NCI-H524 (cell line): Measurements from ENCODE around the gene WBP1L.
A peak's percentile ranks its signal among the peaks of the same experiment; 100 is the strongest.

Experiments
- DNase-seq, 2 experiments: peaks; one replicate each; lab custom pipeline; 2025; lab: John Stamatoyannopoulos, UW

The WBP1L gene

DNA sequence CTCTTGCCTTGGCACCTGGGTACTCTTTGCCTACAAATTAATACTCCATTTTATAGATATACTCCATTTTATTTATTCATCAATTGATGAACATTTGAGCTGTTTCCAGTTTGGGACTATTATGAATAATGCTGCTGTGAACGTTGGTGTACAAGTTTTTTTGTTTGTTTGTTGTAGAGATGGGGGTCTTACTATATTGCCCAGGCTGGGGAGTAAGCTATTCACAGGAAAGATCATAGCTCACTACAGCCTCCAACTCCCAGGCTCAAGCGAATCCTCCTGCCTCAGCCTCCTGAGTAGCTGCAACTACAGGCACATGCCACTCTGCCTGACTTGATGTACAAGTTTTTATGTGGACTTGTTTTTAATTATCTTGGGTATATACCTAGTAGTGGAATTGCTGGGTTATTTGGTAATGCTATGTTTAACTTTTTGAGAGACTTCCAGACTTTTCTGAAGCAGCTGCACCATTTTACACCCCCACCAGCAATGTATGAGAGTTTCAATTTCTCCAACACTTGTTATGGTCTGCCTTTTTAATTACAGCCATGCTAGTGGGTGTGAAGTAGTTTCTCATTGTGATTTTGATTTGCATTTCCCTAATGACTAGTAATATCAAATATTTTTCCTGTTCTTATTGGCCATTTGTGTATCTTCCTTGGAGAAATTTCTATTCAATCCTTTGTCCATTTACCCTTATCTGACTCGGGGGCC lies 15.9 kb downstream of the WBP1L start:
- no peak for DNase-seq

DNA sequence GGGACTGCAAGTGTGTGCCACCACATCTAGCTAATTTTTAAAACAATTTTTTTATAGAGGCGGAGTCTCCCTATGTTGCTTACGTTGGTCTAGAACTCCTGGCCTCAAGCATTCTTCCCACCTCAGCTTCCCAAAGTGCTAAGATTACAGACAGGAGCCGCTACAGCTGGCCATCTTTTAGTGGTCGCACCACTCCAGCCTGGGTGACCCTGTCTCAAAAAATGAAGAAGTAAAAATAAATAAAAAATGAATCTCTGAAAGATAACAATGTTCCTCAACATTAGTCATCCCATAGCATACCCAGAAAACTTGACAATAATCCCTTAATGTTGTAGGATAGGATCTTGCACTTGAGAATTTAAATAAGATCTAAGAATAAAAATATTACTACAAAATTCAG lies 18.2 kb downstream of the WBP1L start:
- no peak for DNase-seq

DNA sequence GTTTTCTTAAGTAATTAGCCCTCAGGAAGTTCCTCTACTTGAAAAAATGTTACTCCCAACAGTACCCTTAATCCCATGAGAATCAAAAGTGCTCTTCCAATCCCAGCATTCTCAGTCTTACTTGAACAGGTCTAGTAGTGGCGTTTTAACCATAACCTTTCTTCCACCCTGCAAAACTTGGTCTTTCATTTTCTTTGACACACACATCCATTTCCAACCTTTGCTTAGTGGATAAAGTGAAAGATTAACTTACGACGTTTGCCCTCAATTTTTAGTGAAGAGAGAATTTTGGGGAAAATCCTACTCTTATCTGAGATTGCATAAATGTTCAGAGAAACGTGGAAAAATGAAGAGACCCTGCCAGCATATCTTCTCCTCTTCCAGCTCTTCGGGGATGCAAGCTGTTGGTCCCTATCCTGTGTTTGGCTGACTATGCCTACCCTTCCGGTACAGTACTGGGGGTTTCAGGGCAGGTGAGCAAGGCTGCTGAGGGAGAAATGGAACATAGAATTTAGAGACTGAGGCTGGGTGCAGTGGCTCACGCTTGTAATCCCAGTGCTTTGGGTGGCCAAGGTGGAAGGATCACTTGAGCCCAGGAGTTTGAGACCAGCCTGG lies 18.8 kb downstream of the WBP1L start:
- DNase-seq: no peak

DNA sequence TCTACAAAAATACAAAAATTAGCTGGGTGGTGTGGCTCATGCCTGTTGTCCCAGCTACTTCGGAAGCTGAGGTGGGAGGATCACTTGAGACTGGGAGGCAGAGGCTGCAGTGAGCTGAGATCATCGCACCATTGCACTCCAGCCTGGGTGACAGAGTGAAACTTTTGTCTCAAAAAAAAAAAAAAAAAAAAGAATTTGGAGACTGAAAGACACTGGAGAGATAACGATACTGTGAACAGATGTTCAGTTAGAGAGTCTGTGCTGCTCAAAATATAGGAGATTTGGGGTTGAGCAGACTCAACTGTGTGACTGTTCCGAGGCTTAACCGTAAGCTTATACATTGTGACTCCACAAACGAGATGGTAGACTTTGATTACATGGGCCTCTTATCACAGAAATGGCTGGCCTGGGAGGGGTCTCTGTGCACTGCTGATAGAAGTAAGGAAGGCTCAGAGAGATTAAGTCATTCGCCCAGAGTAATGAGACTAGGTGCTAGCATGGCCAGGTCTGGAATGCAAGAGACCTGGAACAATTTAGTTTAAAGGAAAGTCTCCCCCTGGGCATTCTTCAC lies 19.4 kb downstream of the WBP1L start:
- no peak for DNase-seq

DNA sequence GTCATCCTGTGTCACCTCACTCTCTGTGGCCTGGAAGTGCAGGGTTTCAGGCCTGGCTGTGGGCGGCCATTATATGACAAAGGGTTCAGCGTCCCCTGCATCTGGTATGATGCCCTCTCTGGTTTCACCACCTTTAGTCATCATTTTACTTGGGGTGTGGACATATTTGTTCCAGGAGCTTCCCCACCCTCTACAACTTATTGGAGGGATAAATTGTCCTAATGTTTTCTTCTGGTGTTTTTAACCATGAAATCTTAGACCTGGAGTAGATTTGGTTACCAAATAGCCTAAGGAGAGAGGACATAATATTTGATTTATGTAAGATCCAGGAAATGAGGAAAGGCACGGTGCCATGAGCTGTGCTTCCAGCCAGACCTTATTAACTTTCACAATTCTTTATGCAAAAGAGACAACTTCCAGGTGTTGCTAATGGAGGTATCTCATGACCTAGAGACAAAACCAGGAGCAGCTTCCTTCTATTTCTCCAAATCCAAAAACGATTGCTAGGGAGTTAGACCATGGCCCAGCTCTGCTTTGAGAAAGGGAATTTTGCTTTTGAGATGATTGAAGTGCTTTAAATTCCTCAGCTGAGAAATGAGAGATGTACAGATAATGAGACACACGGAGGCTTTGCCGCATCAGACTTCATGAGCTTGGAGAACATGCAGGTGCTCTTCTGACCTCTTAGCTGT lies 20.9 kb downstream of the WBP1L start:
- no peak for DNase-seq

GRCh38 chr10:102765336-102765735 lies 21.6 kb downstream of the WBP1L start:
- DNase-seq: no peak

DNA sequence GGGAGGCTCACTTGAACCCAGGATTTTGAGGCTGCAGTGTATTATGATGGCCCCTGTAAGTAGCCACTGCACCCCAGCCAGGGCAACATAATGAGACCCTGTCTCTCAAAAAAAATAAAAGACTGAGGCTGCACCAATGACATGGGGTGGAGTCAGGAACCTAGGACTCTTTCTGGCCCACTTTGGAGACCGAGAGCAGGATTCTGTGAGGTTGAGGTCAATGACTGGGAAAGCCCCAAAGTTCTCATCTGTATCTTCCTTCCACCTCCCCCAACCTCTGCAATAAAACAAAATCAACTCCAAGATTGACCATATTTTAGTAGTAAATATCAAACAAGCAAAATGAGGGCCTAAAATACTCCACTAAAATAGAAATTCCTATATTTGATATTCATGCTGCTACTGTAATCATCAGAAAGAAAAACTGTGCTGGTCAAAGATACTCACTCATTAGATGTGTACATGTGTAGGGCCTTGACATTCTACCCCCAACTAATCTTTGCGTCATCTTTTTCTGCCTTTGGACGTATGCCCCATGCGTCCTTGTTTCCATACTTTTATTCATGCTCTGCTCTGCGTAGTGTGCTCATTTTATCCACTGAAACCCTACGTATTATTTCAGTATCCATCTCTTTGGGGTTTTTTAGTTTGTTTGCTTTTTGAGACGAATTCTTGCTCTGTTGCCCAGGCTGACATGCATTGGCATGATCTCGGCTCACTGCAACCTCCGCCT lies 23.8 kb downstream of the WBP1L start:
- DNase-seq: no peak

GRCh38 chr10:102769375-102770107 lies 25.8 kb downstream of the WBP1L start:
- DNase-seq: no peak

DNA sequence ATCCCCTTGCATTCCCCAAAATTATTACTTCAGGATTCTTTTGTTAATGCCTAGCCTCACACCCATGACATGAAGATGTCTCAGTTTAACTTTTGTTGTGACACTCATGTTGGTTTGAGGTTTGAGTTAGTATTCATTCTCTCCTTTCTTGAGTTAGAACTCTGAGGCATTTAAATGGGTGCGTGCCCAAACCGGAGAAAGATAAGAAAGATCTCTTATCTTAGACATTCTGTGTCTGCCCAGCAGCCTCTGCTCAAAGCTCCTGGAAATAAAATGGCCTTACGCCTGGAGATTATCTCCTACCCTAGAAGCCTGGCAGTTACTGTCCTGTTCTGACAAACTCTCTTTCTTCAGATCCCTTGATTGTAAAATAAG lies 26.3 kb downstream of the WBP1L start:
- no peak for DNase-seq

DNA sequence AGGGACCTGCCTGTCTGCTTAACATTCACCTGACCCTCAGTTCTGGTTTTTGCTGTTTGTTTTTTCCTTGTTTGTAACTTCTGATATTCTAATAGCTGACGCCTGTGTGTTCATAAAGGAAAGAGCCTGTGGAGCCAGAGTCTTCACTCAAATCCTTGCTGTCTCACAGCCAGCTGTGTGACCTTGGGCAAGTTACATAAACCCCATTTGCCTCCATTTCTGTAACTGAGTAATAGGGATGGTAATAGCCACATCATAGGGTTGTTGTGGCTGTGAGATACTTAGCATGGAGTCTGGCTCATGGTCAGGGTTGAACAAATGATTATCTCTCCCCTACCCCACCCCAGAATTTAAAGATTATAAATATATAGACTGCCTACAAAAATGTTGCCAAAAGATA lies 27.0 kb downstream of the WBP1L start:
- DNase-seq: no peak

DNA sequence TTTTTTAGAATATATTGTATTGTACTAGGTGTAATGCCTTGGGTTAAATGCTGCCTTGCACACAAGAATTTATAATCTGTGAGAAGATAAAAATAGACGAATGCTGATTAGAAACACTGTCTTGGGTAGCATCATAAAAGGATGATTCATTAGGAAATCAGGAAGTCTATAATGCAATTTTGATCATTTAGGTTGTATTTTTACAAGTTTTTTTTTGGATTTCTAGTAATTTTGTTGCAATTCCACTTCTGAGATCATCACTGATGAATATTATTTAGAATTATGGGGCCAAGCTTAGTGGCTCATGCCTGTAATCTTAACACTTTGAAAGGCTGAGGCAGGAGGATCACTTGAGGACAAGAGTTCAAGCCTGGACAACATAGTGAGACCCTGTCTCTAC lies 29.6 kb downstream of the WBP1L start:
- no peak for DNase-seq

DNA sequence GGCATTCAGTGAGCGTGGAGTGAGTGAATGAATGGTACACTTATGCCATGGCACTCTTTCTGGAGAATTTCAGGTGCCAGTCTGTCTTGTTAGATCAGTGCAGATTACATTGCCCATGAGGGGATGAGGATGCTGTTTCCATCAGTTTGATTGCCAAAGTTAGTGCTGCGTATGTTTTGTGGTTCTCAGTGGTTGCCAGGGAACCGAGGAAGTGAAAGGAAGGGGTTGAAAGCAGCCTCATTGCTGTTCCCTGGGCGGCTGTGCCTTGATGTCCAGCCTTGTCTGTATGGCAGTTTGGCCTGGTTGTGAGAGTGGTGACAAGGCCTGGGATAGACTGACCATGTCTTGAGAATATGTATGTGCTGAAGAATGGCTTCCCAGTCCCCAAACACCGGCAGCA lies 30.2 kb downstream of the WBP1L start:
- DNase-seq: no peak

DNA sequence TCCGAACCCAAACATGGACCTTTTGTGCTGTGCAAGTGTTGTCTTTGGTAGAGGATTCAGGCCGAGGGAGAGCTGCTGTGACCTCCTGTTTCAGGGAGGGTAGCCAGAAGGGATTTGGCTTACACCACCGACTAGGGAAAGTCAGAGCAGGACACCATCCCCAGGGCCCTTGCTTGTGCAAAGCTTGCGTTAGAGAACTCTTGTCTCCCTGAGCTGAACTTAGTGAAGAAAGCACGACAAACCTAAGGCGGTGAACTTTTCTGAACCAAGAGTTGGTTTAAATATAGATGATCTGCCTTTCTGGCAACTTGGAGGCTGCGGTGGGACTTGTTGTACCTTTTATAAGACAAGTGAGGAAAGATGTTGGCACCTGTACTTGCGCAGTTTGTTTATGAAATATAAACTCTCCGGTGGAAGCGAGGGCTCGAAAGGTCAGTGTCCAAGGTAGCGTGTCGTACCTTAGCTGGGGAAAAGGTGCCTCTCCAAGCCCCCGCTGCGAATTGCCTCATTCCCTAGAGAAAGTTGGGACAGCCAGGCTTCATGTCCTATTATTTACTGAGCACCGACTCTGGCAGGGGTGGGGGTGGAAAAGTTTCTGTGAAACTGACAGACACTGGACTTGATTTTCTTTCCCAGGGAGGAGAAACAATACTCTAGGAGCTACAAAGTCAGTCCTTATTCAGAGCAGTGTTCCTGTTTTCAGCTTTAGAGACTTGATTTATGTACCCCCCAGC lies 31.6 kb downstream of the WBP1L start:
- DNase-seq: no peak

DNA sequence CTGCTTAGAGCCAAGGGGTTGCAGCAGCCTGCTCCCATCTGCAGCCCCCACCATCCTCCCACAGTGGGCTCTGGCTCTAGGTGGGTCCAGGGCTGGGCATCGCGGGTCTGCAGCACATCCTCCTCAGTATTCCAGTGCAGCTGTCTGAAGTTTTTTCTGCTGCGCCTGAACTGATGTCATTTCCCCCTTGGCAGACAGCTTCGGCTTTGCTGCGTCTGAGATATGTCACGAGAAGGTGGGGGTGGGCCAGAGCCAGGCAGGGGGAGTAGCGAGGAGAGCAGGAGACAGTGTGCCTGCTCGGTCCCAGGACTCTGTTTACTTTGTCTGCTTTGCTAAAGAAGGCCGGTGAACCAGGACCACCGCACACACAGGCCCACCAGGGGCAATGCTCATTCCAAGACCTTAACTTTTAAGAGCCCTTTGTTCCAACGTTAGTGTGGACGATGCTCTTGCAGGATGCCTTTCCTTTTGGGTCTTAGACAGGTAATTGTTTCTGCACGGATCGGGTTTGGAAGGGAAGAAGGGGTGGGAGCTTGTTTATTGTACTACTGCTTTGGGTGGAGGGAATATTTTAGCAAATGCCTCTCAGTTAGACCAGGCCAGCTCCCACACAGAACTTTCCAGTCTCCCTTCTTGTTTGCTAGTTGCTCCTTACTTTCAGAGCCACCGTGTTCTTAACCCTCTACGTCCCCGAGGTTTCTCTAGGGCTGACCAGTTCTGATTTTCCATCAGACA lies 32.4 kb downstream of the WBP1L start:
- no peak for DNase-seq

- DNase-seq: peak; percentile 10 to 66
Observed at GRCh38 chr10:102776779-102777456, 33.2 kb downstream of the WBP1L start.

DNA sequence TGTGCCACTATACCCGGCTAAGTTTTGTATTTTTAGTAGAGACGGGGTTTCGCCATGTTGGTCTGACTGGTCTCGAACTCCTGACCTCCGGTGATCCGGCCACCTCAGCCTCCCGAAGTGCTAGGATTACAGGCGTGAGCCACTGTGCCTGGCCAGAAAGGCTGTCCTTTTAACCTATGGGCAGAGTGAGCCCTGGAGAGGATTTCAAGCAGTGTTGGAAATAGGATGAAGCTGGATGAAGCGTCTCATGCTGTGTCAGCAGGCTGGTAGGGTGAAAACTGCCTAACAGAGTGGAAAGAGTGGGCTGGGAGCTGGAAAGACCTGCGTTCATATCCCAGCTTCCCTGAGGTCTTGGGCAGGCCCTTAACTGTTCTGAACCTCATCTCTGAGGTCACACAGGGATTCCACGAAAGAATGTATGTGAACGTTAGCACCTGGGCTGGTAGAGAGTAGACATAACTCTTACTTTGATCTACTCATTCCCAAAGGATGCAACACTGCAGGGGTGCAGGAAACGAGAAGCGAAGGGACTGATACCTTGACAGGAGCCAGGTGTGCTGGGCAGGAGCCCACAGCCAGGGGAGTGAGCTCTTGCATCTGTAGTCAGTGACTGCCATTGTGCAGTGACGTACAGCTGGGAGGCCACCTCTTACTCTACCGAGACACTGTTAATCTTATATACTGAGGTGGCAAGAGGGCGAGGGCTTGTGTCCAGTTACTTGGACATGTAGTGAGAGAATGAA lies 34.1 kb downstream of the WBP1L start:
- DNase-seq: no peak

- DNase-seq: no peak
Observed at GRCh38 chr10:102778781-102779180, 35.0 kb downstream of the WBP1L start.

GRCh38 chr10:102779680-102780526 lies 36.2 kb downstream of the WBP1L start:
- DNase-seq: no peak
